HG03432 (cell line): ENCODE results near the gene CADPS2.
A peak's percentile ranks its signal among the peaks of the same experiment; 100 is the strongest.

Experiments used
- ATAC-seq: cut with Tn5 transposase; IDR thresholded peaks from one replicate; pipeline ENCODE4 v1.9.1; 2021; ENCODE audit warnings: mild to moderate bottlenecking, moderate library complexity; ENCODE audit not compliant: unreplicated experiment

CADPS2 gene

DNA sequence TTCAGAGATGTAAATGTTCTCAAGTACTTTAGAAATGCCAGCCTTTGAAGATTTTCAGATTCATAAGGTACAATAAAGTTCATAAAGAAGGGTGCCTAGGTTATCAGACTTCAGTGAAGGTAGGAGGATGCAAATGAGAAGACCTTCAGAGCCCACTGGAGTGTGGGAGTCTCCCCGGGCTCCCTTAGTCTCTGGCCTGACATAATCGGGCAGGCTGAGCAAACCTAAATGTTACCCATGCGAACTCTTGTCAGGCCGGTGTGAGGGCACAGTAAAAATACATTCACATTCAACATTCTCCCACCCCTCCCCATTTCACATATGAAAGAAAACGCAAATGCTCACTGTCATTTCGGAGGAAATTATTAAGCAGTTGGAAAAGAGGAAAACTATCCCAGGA is 479.1 kb downstream of the CADPS2 start:
- ATAC-seq, result no peak

DNA sequence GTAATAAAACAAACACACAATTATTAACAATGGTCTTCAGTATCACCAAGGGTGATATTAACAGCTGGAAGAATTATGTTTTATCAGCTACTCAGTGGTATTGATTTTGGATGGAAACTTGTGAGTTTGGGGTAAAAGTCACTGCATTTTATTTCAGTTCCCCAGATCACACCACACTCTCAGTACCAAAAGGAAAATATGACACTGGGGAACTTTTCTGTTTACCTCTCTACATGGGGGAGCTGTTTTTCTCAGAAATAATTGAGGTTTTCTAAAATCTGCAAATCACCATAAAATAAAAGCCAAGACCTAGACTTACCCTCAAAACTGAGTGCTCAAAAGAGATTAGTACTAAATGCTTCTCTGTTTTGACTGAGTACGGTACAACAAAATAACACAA is 483.1 kb downstream of the CADPS2 start:
- ATAC-seq, result no peak

DNA sequence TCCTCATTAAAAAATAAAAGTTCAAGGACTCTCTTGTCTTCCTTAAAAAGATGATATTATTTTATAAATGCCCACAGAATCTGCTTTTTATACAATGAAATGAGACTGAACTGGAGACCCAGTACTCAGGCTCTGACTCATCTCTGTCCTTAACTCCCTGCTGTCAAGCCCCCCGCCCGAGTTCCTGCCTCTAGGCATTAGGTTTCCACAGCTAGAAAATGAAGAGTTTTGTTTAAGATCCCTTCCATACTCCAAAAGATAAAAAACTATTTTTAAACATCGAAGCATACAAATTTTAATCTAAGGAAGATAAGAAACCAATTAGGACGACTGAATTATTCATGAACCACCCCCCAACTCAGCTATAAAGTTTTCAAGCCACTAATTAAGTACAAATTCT is 484.0 kb downstream of the CADPS2 start:
- ATAC-seq, result no peak

DNA sequence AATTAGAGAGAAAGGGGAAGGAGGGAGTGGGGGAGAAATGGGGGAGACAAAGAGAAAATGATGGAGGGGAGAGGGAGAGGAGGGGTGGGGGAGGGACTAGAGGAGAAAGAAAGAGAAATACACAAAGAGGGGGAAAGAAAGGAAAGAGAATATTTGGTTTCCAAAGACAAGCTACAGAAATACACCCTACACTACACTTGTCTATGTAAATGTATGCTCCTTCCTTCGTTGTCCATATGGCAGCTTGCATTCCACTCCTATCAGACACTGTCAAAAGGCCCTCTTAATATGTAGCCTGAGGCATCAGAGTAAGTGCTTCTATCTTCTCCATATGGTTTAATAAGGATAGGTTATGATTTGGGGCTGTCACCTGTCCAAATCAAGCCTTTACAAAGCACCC is 488.9 kb downstream of the CADPS2 start:
- no peak for ATAC-seq

DNA sequence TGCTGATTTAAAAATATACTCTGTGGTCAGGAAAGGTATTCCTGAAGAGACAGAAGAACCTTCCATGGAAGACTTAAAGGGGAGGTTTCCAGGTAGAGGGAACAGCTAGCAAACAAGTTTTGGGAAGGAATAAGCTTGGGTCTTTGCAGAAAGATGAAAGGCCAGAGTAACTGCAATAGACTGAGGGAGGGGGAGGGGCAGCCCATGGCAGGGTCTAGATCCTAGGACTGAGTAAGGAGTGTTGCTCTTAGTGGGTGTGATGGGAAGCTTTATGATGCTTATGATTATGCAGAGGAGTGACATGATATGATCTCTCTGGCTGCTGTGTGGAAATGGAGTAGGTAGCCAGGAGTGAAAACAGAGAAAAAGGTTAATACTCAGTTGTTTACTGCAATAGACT is 491.7 kb downstream of the CADPS2 start:
- ATAC-seq, result no peak

DNA sequence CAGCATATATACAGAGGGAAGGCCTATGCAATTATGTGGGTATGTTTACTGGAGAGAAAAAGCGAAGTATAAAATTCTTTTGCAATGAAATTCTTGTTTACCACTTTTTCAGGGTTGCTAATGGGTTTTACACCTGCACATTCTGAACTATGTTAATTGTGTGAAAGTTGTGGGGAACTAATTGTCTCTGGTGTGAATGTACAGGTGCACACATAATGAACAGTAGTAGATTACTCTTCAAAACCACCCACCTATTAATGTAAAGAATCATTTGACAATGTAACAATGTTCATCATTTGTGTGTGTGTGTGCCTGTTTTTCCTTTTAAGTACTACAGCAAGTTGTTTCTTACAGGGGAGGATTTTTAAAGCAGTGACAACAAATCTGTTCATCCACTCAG is 501.7 kb downstream of the CADPS2 start:
- no peak for ATAC-seq

DNA sequence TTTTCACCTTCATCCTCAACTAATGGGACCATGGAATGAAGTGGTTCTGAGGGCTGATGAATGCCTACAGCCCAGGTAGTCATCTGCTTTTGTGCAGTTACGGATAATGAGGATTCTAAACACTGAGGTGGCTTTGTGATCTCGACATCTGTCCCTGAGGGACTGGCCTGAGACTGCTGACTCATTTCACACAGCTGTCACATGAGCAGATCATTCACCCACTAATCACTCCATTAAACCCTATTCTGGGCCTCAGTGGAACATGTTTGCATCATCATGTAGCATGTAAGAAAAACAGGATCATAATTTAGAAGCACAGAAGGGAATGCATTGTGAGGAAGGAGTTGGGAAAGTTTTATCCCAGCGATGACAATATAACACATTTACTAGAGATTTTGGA is 502.3 kb downstream of the CADPS2 start:
- peak; percentile 99 for ATAC-seq

DNA sequence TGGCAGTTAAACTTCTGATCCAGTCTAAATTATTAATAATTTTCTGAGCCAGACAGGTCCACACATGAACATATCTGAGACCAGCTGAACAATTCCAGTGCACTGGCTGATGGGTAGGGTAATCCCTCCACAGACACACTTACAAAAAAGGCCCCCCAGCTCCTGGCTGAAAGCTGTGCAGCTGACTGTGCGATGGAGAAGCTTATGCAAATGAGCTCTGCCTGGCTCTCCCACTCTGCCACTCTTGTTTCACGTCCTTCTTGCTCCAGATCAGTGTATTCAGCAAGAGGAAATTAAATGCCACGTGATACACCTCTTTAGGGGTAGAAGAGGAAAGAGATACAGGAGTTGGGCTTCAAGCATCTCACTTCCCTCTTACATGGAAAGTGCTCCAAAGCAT is 505.3 kb downstream of the CADPS2 start:
- no peak for ATAC-seq

DNA sequence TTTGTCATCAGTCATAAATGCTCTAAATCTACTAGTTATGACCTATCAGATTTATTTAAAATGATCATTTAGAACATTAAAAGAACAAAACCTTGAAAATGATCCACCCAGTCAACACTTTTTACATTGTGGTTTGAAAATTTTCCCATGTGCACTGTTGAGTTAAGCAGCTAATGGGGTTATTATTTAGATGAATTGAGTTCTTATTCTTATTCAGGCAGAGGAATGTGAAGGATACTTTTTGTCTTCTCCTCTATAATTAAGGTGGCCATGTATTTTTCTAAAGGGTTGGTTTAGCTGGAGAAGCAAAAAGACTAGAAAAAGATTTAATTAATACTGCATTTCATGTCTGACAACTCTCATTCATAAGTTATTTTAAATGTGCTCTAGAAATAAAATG is 506.8 kb downstream of the CADPS2 start:
- no peak for ATAC-seq

DNA sequence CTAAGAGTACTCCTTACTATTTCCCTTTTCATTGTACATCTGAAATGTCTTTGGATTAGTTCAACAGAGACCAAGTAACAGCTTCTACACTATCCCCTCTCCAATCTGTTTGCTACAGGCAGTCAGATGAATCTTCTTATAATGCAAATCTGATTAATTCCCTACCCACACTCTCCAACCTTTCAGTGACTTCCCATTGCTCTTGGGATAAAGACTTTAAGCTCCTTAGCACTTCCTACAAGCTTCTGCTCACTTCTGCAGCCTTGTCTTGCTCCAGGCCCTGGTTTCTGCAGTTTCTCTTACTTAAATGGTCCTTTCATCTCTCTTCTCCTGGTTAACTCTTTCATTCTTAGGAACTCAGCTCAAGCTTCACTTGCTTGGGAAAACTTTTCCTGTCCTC is 516.5 kb downstream of the CADPS2 start:
- no peak for ATAC-seq

DNA sequence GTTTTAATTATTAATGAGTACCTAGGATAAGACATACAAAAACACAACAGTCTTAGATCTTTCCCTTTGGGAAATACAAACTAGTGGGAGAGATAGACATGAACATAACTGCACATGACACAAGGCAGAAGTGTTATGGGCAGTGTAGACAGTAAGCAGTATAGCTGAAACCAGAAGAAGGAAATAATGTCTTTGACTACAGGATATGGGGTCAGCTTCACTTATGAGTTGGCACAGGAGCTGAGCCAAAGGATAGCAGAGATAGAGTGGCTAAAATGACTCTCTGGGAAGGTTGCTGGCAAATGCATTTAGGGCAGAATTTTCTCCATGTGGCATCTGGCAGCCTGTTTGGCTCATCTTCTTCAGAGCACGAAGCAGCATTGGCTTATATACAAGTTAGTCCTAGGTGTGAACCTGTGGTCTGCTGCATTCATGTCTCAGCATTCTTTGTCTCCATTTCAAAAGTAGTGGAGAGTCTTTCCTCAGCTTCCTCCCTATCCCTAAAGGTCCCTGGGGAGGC is 521.4 kb downstream of the CADPS2 start:
- ATAC-seq, result no peak

DNA sequence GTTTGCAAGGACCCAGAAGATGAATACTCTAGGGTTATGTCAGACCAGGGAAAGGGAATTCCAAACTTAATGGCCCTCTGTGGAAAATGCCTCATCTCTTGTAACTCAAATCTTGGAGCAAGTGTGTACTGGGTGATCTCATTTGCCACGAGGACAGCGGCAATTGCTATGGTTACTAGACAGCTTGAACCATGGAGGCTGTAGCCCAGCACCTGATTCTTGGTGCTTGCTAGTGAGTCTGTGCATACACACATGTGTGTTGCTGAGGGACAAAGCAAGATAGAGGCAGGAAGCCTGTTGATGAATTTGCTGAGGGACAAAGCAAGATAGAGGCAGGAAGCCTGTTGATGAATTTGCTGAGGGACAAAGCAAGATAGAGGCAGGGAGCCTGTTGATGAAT is 523.1 kb downstream of the CADPS2 start:
- no peak for ATAC-seq

DNA sequence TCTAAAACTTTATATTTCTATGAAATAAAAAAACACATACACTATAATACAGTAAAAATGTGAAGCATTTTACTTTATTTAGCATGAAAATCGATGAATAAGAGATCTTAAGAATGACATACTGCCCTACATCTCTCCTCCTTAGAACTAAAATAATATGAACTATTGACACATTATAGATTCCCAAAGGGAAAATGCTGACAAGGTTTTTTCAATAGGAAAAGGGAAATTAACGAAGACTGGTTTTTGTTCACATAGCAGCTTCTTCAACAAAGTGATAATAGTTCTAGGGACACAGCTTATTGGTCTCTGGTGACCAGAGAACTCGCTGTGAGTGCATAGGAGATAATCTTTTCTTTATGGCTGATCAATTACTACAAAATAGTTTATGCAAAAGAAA is 523.8 kb downstream of the CADPS2 start:
- ATAC-seq, result no peak

DNA sequence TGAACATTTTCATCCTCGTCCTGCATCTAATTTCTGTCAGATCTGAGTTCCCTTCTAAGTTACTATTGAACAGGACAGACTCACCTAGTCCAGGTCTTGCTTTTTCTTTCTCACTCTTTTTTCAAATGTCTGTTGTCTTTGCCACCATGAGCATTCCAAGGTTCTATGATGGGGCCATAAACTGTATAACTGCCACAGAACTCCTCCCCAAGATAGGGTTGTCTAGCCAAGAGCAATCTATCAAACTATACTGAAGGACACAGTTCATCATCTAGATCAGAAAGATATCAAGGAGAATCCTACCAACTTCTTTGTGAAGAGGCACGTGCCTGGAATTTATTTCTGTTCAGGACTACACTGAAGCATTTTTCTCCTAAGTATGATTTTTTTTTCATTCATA is 531.6 kb downstream of the CADPS2 start:
- no peak for ATAC-seq

DNA sequence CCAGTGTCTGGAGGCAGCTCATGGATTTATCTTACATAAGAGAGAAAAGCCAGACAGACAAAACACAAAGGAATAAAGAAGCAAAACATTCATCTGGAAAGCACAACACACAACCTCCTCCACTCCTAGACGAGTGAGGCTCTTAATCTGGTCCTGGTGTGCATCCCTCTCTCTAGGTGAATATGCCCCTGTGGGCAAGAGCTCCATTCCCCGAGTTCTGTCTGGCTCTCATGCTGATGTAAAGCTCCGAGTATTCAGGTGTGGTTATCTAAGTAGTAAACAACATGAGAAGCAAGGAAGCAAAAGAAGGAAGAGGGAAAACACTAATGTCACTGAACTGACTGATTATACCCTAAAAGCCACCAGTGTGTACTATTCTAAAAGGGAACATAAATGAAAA is 533.8 kb downstream of the CADPS2 start:
- no peak for ATAC-seq

DNA sequence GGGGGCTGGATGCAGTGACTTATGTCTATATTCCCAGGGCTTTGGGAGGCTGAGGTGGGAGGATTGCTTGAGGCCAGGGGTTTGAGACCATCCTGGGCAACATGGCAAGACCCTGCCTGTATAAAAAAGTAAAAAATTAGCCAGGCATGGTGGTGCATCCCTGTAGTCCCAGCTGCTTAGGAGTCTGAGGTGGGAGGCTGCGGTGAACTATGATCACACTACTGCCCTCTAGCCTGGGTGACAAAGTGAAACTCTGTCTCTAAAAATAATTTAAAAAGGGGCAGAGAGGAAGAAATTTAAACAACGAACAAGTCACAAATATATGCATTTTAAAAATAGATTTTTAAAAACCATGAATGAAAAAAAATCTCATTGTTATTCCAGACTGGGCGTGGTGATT is 535.6 kb downstream of the CADPS2 start:
- no peak for ATAC-seq

DNA sequence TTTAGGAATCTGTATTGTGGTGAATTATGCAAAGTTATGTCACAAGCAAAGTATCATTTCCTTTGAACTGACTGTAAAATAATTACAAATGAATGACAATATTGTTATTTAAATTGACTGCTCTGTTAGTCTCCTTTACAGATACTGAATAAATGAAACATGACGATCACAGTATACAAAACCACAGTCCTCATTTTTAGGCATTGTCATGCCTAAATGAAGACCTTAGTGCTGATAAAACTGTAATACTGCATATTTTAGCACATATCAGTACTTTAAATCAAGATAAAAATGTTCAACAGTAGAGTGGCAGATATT is 542.0 kb downstream of the CADPS2 start:
- no peak for ATAC-seq

DNA sequence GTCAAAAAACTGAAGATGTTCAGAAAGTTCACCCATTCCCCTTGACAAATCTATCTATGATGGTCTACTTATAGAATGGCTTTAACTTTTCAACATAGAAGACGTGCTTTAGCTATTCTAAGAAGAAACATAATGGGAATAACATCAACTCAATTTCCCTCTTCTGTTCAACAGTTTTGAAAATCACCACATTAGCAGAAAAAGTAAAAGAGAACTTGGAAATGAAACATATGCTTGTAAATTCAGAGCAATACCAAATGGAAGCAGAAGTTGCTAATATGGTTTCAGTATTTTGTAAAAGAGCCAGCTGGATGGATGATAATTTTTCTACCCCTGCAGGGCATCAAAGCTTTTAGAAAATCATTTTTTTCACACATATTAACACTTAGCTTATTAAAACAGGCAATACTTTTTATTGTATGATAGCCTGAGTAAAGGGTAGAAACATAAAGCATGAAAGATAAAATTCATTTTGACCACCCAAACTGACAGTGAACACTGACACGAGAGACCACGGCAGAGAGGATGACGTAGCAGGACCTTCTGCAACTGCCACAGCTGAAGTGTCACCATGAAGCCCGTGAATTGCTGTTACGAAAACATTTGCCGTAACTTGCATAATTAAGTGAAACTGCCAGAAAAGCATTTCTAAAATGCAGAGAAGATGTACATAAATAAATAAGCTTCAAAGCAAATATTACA is 542.5 kb downstream of the CADPS2 start:
- no peak for ATAC-seq

DNA sequence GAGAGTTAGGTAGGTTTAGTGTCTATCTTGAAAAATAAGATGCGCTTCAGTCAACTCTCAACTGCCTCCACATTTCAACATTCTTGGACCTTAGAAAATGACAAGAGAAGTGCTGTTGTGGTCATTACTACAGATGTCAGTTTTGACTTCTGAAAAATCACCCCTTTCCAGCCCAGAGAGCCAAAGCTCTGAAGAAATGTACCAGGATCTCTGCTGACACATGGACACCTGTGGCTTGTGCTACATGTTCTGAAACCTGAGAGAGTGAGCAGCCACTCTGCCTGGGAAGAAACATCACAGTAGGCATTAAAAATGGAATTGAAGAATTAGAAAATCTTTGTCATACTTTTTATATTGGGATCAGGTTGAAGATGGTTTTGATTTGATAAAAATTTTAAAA is 545.8 kb downstream of the CADPS2 start:
- ATAC-seq, result no peak

DNA sequence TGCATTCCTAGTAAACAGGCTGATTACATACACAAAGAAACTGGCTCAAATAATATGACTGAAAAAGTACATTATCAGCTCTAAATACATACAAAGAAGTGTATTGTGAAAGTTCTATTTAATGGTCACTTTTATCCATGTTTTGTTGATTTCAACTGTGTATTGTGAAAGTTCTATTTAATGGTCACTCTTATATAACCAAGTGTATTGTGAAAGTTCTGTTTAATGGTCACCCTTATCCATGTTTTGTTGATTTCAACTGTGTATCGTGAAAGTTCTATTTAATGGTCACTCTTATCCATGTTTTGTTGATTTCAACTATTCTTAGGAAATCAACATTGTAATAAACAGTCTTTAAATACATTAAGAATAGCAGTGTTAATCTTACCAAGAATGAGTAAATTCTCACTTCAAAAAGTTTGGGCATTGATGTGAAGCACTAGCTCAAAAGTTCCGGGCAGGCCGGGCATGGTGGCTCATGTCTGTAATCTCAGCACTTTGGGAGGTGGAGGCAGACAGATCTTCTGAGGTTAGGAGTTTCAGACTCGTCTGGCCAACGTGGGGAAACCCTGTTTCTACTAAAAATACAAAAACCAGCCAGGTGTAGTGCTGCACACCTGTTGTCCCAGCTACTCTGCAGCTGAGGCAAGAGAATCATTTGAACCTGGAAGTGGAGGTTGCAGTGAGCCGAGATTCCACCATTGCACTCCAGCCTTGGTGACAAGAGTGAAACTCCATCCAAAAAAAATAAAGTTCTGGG is 546.9 kb downstream of the CADPS2 start:
- ATAC-seq, result no peak

DNA sequence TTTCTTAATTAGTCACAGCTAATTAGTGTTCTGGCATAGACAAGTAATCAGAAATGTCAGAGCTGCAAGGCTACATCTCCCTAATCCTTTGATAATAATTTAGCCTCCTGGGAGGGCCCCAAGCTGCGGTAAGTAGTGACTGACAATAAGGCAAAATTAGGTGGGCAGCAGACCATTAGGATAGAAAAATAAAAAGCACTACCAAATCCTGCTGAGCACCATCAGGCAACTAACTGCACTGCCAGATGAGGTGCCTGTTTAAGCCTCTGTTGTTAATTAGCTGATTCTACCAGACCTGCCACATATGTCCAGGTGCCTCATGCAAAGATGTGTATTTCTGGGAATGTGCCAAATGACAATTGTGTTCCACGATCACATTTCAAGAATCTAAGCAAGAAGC is 549.2 kb downstream of the CADPS2 start:
- no peak for ATAC-seq

DNA sequence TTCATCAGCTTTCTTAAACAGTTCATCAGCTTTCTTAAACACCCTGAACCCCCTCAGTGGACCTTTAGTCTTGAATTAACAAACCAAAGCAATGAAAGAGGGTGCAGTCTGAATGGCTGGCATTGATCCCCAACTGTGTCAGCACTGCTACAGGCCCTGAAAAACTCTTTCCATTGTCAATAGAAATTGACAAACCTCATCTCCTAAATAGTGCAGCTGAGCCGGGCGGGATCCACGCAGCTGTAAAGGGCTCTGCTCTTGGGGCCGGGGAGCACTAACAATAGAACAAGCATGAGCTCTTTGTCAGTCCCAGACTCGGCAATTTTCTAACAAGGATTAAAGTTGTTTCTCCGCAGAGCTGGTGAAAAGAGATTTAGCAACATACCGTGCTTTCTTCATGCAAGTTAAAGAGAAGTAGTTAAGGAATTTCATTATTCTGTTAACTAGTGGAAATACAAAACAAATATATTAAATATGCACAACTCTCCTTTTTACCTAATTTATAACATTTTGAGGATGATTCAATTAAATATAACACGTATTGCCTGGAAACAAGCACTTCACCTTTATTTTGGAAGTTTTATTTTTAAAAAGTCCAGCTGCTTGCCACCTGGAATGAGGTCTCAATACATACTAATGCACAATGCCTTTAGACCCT is 557.0 kb downstream of the CADPS2 start:
- ATAC-seq, result no peak
